ENCODE results near the gene DIP2C. TPM values are rescaled to one million over a fixed set of nuclear protein-coding genes. Genes with fewer than 3 reads are reported as not detected.
"Not testable (repeated sequence)": the region's sequence is repeated elsewhere in the genome, so short reads cannot be mapped to it uniquely, and the experiment has no call there.

DIP2C gene
- total RNA-seq, 3 donors from 2014 or later: 8.0 to 72.0 (median 8.5) TPM

GRCh38 chr10:655184-655583 is 34.3 kb downstream of the DIP2C start:
- ATAC-seq (no peak), DNase-seq (no peak)
- H3K4me3 ChIP-seq: no peak overlapping the region
- peaks cover 31% of the 10 kb centered on the region for H3K4me1 ChIP-seq (ENCODE audit: low read depth)
- TF ChIP-seq CTCF (IDR thresholded peaks at IDR 0.05): no peak
- no peaks in the 10 kb centered on the region for H3K9me3 ChIP-seq
- intact Hi-C loops (cut with DNase I, micrococcal nuclease): no loop called here
- no peaks in the 10 kb centered on the region for H3K36me3 ChIP-seq (ENCODE audit: low read depth)

GRCh38 chr10:654647-654996 is 34.8 kb downstream of the DIP2C start:
- Histone ChIP-seq H3K4me1 (ENCODE audit: low read depth) (peaks cover 28% of the 10 kb centered on the region), H3K4me3 (no peak overlapping the region), H3K36me3 (ENCODE audit: low read depth) (no peaks in the 10 kb centered on the region), H3K9me3 (no peaks in the 10 kb centered on the region)
- intact Hi-C loops (cut with DNase I, micrococcal nuclease): no loop called here
- DNase-seq: no peak
- TF ChIP-seq CTCF (IDR thresholded peaks at IDR 0.05): no peak
- ATAC-seq: no peak

- H3K9me3 ChIP-seq: no peaks in the 10 kb centered on the region
- no peaks in the 10 kb centered on the region for H3K36me3 ChIP-seq (ENCODE audit: low read depth)
- TF ChIP-seq CTCF (IDR thresholded peaks at IDR 0.05): no peak
- intact Hi-C loops (cut with DNase I, micrococcal nuclease): no loop called here
- DNase-seq: peak in 2 of 3 donors; percentile 66 to 73
- peaks cover 27% of the 10 kb centered on the region for H3K4me1 ChIP-seq (ENCODE audit: low read depth)
- H3K4me3 ChIP-seq: no peak overlapping the region
- peak; percentile 74 for ATAC-seq
These were observed 35.3 kb downstream of the DIP2C start for GRCh38 chr10:653991-654646.

GRCh38 chr10:652832-653459 is 36.5 kb downstream of the DIP2C start:
- ATAC-seq; intact Hi-C loops (cut with DNase I, micrococcal nuclease); H3K9me3 ChIP-seq; DNase-seq; H3K36me3 ChIP-seq (ENCODE audit: low read depth); H3K4me3 ChIP-seq: not testable (repeated sequence)
- H3K4me1 ChIP-seq (ENCODE audit: low read depth): peaks cover 27% of the 10 kb centered on the region

GRCh38 chr10:652233-652632 is 37.2 kb downstream of the DIP2C start:
- DNase-seq (no peak), ATAC-seq (no peak)
- intact Hi-C loops (cut with DNase I, micrococcal nuclease): no loop called here
- H3K4me3 ChIP-seq: no peak overlapping the region
- no peak for TF ChIP-seq CTCF (IDR thresholded peaks at IDR 0.05)
- H3K9me3 ChIP-seq: no peaks in the 10 kb centered on the region
- peaks cover 27% of the 10 kb centered on the region for H3K4me1 ChIP-seq (ENCODE audit: low read depth)
- no peaks in the 10 kb centered on the region for H3K36me3 ChIP-seq (ENCODE audit: low read depth)

- intact Hi-C loops (cut with DNase I, micrococcal nuclease): no loop called here
- peaks cover 27% of the 10 kb centered on the region for H3K4me1 ChIP-seq (ENCODE audit: low read depth)
- no peak overlapping the region for H3K4me3 ChIP-seq
- ATAC-seq: no peak
- DNase-seq: peak in 1 of 3 donors; percentile 29
- no peaks in the 10 kb centered on the region for H3K9me3 ChIP-seq
- TF ChIP-seq CTCF (IDR thresholded peaks at IDR 0.05): no peak
- no peaks in the 10 kb centered on the region for H3K36me3 ChIP-seq (ENCODE audit: low read depth)
These were observed 37.8 kb downstream of the DIP2C start for GRCh38 chr10:651692-652091.

Measured in mucosa of descending colon (tissue), 3 donors.